Astrocyte (in vitro differentiated cells and primary cell): ENCODE measurements around the gene SURF6. TPM values are rescaled to one million over a fixed set of nuclear protein-coding genes. Genes with fewer than 3 reads are reported as not detected.

Experiments
- DNase-seq: peaks from one replicate; pipeline ENCODE4 v3.0.0-alpha.2; 2010; ENCODE audit warnings: low read depth
- FAIRE-seq: peaks from 2 replicates; lab custom pipeline; 2011; peaks lifted over from hg19 to GRCh38; lab: Jason Lieb, UNC
- H2AFZ ChIP-seq: 2 replicates; pipeline ENCODE4 v1.6.0; 2012; ENCODE audit warnings: low read depth, low read length, inconsistent platforms
- H3K27ac ChIP-seq: 2 replicates; pipeline ENCODE4 v1.5.1; 2011; ENCODE audit warnings: low read depth, low read length, inconsistent platforms
- H3K27me3 ChIP-seq: 2 replicates; pipeline ENCODE4 v1.6.0; 2011; ENCODE audit warnings: low read length, inconsistent platforms; ENCODE audit not compliant: insufficient read depth
- H3K36me3 ChIP-seq: 2 replicates; pipeline ENCODE4 v1.5.1; 2011; ENCODE audit warnings: low read length, inconsistent platforms; ENCODE audit not compliant: insufficient read depth
- H3K4me1 ChIP-seq: 2 replicates; pipeline ENCODE4 v1.5.1; 2011; ENCODE audit warnings: low read length, inconsistent platforms; ENCODE audit not compliant: insufficient read depth
- H3K4me2 ChIP-seq: 2 replicates; pipeline ENCODE4 v1.6.0; 2012; ENCODE audit warnings: low read length, inconsistent platforms
- H3K4me3 ChIP-seq: 2 replicates; pipeline ENCODE4 v1.5.1; 2011; ENCODE audit warnings: low read depth, mild to moderate bottlenecking, low read length, inconsistent platforms; ENCODE audit not compliant: insufficient read depth
- H3K79me2 ChIP-seq: 2 replicates; pipeline ENCODE4 v1.6.0; 2012; ENCODE audit warnings: mild to moderate bottlenecking, low read length, inconsistent platforms; ENCODE audit not compliant: insufficient read depth
- H3K9ac ChIP-seq: 2 replicates; pipeline ENCODE4 v1.6.0; 2012; ENCODE audit warnings: mild to moderate bottlenecking, low read length, inconsistent platforms
- H3K9me3 ChIP-seq: 2 replicates; pipeline ENCODE4 v1.5.1; 2012; ENCODE audit warnings: low read depth, mild to moderate bottlenecking, low read length, inconsistent platforms; ENCODE audit not compliant: insufficient read depth
- H4K20me1 ChIP-seq: 2 replicates; pipeline ENCODE4 v1.6.0; 2012; ENCODE audit warnings: low read length, inconsistent platforms; ENCODE audit not compliant: insufficient read depth
- H3K27ac Mint-ChIP-seq: one replicate; pipeline ENCODE4 v1.8.0; 2021; ENCODE audit warnings: mild to moderate bottlenecking, mixed read lengths; ENCODE audit not compliant: unreplicated experiment
- H3K27me3 Mint-ChIP-seq: one replicate; pipeline ENCODE4 v1.8.0; 2021; ENCODE audit warnings: low read depth, mixed read lengths; ENCODE audit not compliant: unreplicated experiment
- H3K36me3 Mint-ChIP-seq: one replicate; pipeline ENCODE4 v1.8.0; 2021; ENCODE audit warnings: low read depth, mixed read lengths; ENCODE audit not compliant: unreplicated experiment
- H3K4me1 Mint-ChIP-seq: one replicate; pipeline ENCODE4 v1.8.0; 2021; ENCODE audit warnings: low read depth, mixed read lengths; ENCODE audit not compliant: unreplicated experiment
- H3K4me3 Mint-ChIP-seq: one replicate; pipeline ENCODE4 v1.8.0; 2021; ENCODE audit warnings: mild to moderate bottlenecking, moderate library complexity, mixed read lengths; ENCODE audit not compliant: unreplicated experiment
- H3K9me3 Mint-ChIP-seq: one replicate; pipeline ENCODE4 v1.8.0; 2021; ENCODE audit warnings: mild to moderate bottlenecking, mixed read lengths; ENCODE audit not compliant: unreplicated experiment
- CTCF ChIP-seq: IDR thresholded peaks from 2 replicates; pipeline ENCODE4 v1.5.1; 2011; ENCODE audit warnings: low read depth, mild to moderate bottlenecking, inconsistent platforms, low read length, moderate library complexity; ENCODE audit not compliant: insufficient read depth
- EZH2 ChIP-seq: IDR thresholded peaks from 2 replicates; pipeline ENCODE4 v1.6.1; 2012; ENCODE audit warnings: mild to moderate bottlenecking, low read length, inconsistent platforms; ENCODE audit not compliant: insufficient read depth
- total RNA-seq: library from RNA; stranded (reverse); gene quantifications from 2 replicates; pipeline ENCODE4 v1.2.1, GENCODE V29; 2021

The SURF6 gene
- total RNA-seq, 1 donor from 2014 or later, result 25.1 TPM

DNA sequence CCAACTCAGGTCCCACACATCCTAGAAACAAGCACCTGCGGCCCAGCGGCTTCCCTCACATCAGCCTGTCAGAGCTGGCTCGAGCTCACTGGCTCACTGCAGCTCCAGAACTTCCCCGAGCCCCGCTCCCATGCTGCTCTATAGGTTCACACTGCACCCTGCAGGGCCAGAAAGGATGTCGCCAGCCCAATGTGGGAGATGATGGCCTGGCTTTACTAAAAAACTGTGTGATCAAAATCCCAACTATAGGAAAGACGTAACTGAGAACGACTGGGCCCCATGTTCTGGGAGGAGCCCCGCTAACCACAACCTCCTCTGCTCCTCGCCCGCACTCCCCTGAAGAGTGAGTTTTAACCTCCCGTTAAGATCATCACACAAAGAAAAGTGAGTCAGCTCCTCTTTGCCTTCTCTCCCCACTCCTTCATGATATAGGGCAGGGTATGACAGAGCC, 35.3 kb upstream of the SURF6 start:
- peak; percentile 31 for DNase-seq
- TF ChIP-seq CTCF (no peak), EZH2 (no peak)
- FAIRE-seq, result no peak
- Mint-ChIP-seq H3K27me3 (no peaks in the 10 kb centered on the region), H3K9me3 (no peaks in the 10 kb centered on the region), H3K36me3 (peaks cover 15% of the 10 kb centered on the region), H3K27ac (no peak overlapping the region), H3K4me1 (peaks cover 48% of the 10 kb centered on the region), H3K4me3 (peak overlapping the region; percentile 75)
- Histone ChIP-seq H3K9me3 (no peaks in the 10 kb centered on the region), H3K4me1 (peaks cover 41% of the 10 kb centered on the region), H3K36me3 (peaks cover 34% of the 10 kb centered on the region), H3K9ac (peak overlapping the region; percentile 41), H3K4me2 (peak overlapping the region; percentile 75), H3K4me3 (no peak overlapping the region), H2AFZ (no peak overlapping the region), H3K27ac (no peak overlapping the region), H3K79me2 (peaks cover 96% of the 10 kb centered on the region), H3K27me3 (no peaks in the 10 kb centered on the region), H4K20me1 (peaks cover 91% of the 10 kb centered on the region)

- H3K27me3 ChIP-seq, result no peaks in the 10 kb centered on the region
- Mint-ChIP-seq H3K9me3 (no peaks in the 10 kb centered on the region), H3K4me3 (peak overlapping the region; percentile 75), H3K4me1 (peaks cover 48% of the 10 kb centered on the region), H3K36me3 (peaks cover 15% of the 10 kb centered on the region), H3K27me3 (no peaks in the 10 kb centered on the region), H3K27ac (no peak overlapping the region)
- H3K27ac ChIP-seq, result no peak overlapping the region
- FAIRE-seq (no peak), DNase-seq (no peak)
- no peak overlapping the region for H2AFZ ChIP-seq
- H3K79me2 ChIP-seq, result peaks cover 100% of the 10 kb centered on the region
- no peak overlapping the region for H3K4me3 ChIP-seq
- peaks cover 41% of the 10 kb centered on the region for H3K4me1 ChIP-seq
- H3K9me3 ChIP-seq, result no peaks in the 10 kb centered on the region
- TF ChIP-seq CTCF (no peak), EZH2 (no peak)
- H3K4me2 ChIP-seq, result peak overlapping the region; percentile 75
- H3K9ac ChIP-seq, result peak overlapping the region; percentile 41
- H3K36me3 ChIP-seq, result peaks cover 40% of the 10 kb centered on the region
- peaks cover 97% of the 10 kb centered on the region for H4K20me1 ChIP-seq
Observed at GRCh38 chr9:133370685-133371084, 34.7 kb upstream of the SURF6 start.

DNA sequence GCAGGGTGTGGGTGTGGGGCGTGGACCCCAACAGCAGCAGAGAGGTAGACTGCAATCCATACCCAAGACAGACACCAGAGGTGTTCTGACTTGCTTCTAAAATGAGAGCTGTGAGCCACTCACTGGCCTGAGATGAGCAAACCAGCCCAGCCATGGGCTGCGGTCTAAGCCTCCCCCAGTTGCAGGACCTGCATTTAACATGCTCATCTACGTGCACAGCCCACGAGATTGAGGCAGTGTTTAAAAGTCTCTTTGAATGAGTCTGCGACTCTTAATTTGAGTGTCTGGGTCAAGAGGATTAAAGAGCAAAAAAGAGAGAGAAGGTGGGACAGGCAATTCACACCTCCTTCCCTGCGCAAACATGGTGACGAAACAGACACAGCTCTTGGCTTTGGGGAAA, 33.9 kb upstream of the SURF6 start:
- Histone ChIP-seq H3K4me3 (no peak overlapping the region), H2AFZ (no peak overlapping the region), H3K4me1 (peaks cover 41% of the 10 kb centered on the region), H3K27ac (no peak overlapping the region), H3K9me3 (no peaks in the 10 kb centered on the region), H3K4me2 (no peak overlapping the region), H3K79me2 (peaks cover 100% of the 10 kb centered on the region), H3K9ac (no peak overlapping the region), H3K36me3 (peaks cover 44% of the 10 kb centered on the region), H3K27me3 (no peaks in the 10 kb centered on the region), H4K20me1 (peaks cover 100% of the 10 kb centered on the region)
- no peaks in the 10 kb centered on the region for H3K9me3 Mint-ChIP-seq
- H3K27ac Mint-ChIP-seq, result no peak overlapping the region
- peak overlapping the region; percentile 17 for H3K4me3 Mint-ChIP-seq
- peaks cover 17% of the 10 kb centered on the region for H3K36me3 Mint-ChIP-seq
- DNase-seq, result no peak
- H3K27me3 Mint-ChIP-seq, result no peaks in the 10 kb centered on the region
- H3K4me1 Mint-ChIP-seq, result peaks cover 51% of the 10 kb centered on the region
- FAIRE-seq, result no peak
- no peak for TF ChIP-seq EZH2
- TF ChIP-seq CTCF, result no peak
